Neuronal stem cell (in vitro differentiated cells): ENCODE data around the gene SHOX.

Source experiments
- DNase-seq: peaks from one replicate; pipeline ENCODE4 v3.0.0-alpha.2; 2013; ENCODE audit warnings: low spot score
- H2AFZ ChIP-seq: one replicate; pipeline ENCODE4 v1.6.1; 2013; ENCODE audit warnings: mild to moderate bottlenecking, low read length, inconsistent platforms
- H2AK5ac ChIP-seq: 2 replicates; pipeline ENCODE4 v1.6.1; 2013; ENCODE audit warnings: low read depth, mild to moderate bottlenecking, inconsistent platforms, low read length, moderate library complexity, mixed read lengths
- H2BK120ac ChIP-seq: 2 replicates; pipeline ENCODE4 v1.6.1; 2013; ENCODE audit warnings: low read depth, mild to moderate bottlenecking, inconsistent platforms, low read length, moderate library complexity, mixed read lengths
- H2BK12ac ChIP-seq: one replicate; pipeline ENCODE4 v1.6.1; 2013; ENCODE audit warnings: low read length, inconsistent platforms
- H2BK15ac ChIP-seq: 2 replicates; pipeline ENCODE4 v1.6.1; 2013; ENCODE audit warnings: mild to moderate bottlenecking, low read length, inconsistent platforms, mixed read lengths
- H2BK5ac ChIP-seq: one replicate; pipeline ENCODE4 v1.6.1; 2013; ENCODE audit warnings: inconsistent platforms, mild to moderate bottlenecking, low read length, moderate library complexity
- H3K14ac ChIP-seq: one replicate; pipeline ENCODE4 v1.6.1; 2013; ENCODE audit warnings: low read length, inconsistent platforms
- H3K18ac ChIP-seq: 2 replicates; pipeline ENCODE4 v1.6.1; 2013; ENCODE audit warnings: low read length, inconsistent platforms
- H3K23ac ChIP-seq: 2 replicates; pipeline ENCODE4 v1.6.1; 2013; ENCODE audit warnings: low read depth, mild to moderate bottlenecking, mixed read lengths, low read length, inconsistent platforms; ENCODE audit not compliant: poor library complexity
- H3K27ac ChIP-seq: replicated peaks from 3 replicates; pipeline ENCODE4 v1.5.1; 2013; ENCODE audit warnings: low read length, inconsistent platforms
- H3K27me3 ChIP-seq, 3 experiments: 2 replicates each; pipeline ENCODE4 v1.6.1; 2013; ENCODE audit warnings: low read length in 3 of 3, mild to moderate bottlenecking in 2 of 3, inconsistent platforms in 1 of 3, low read depth in 1 of 3, mixed read lengths in 1 of 3, moderate library complexity in 1 of 3; ENCODE audit not compliant: control insufficient read depth in 3 of 3, insufficient read depth in 3 of 3
- H3K36me3 ChIP-seq, 2 donors: replicated peaks in 1 of 2; 2 replicates each; pipeline ENCODE4 v1.6.1; 2013; ENCODE audit warnings: low read length in 2 of 2; ENCODE audit not compliant: control insufficient read depth in 2 of 2, insufficient read depth in 2 of 2
- H3K4ac ChIP-seq: 2 replicates; pipeline ENCODE4 v1.6.1; 2013; ENCODE audit warnings: inconsistent platforms, mild to moderate bottlenecking, low read length, moderate library complexity
- H3K4me1 ChIP-seq, 2 donors: 1 replicate in 1 of 2; 2 replicates in 1 of 2; pipeline ENCODE4 v1.6.1; 2013; ENCODE audit warnings: low read length in 2 of 2, low read depth in 1 of 2; ENCODE audit not compliant: control insufficient read depth in 2 of 2, insufficient read depth in 1 of 2
- H3K4me2 ChIP-seq: one replicate; pipeline ENCODE4 v1.6.1; 2013; ENCODE audit warnings: mild to moderate bottlenecking, low read length, inconsistent platforms; ENCODE audit not compliant: insufficient read depth, poor library complexity, severe bottlenecking
- H3K4me3 ChIP-seq, 2 donors: 2 replicates each; pipeline ENCODE4 v1.5.1; 2013; ENCODE audit warnings: low read length in 2 of 2, mild to moderate bottlenecking in 2 of 2, inconsistent platforms in 1 of 2, moderate library complexity in 1 of 2
- H3K79me1 ChIP-seq: one replicate; pipeline ENCODE4 v1.6.1; 2013; ENCODE audit warnings: low read depth, mild to moderate bottlenecking, inconsistent platforms, low read length, moderate library complexity
- H3K9ac ChIP-seq: one replicate; pipeline ENCODE4 v1.6.1; 2013; ENCODE audit warnings: mild to moderate bottlenecking, low read depth, low read length, inconsistent platforms; ENCODE audit not compliant: poor library complexity
- H3K9me3 ChIP-seq, 2 donors: replicated peaks in 1 of 2; 2 replicates each; pipeline versions ENCODE3 to v1.6.1; 2013; ENCODE audit warnings: low read length in 2 of 2, mild to moderate bottlenecking in 2 of 2, inconsistent platforms in 1 of 2, low read depth in 1 of 2, mixed read lengths in 1 of 2, moderate library complexity in 1 of 2; ENCODE audit not compliant: control insufficient read depth in 2 of 2, insufficient read depth in 1 of 2
- H4K8ac ChIP-seq: one replicate; pipeline ENCODE4 v1.6.1; 2013; ENCODE audit warnings: low read depth, mild to moderate bottlenecking, inconsistent platforms, low read length, moderate library complexity
- H4K91ac ChIP-seq: one replicate; pipeline ENCODE4 v1.6.1; 2013; ENCODE audit warnings: low read length, low read depth, mild to moderate bottlenecking, inconsistent platforms; ENCODE audit not compliant: poor library complexity
- WGBS, 2 donors: extraction: QIAGEN DNeasy Blood & Tissue Kit; methylation state at CpG; one replicate each; pipeline ENCODE4 v1.1.7; 2013; ENCODE audit warnings: missing lambda C conversion rate in 2 of 2, mixed read lengths in 1 of 2; ENCODE audit not compliant: insufficient read length in 2 of 2, insufficient replicate concordance in 1 of 2; ENCODE audit errors: extremely low coverage in 2 of 2; 5-methylcytosine and 5-hydroxymethylcytosine counted together

Gene SHOX

GRCh38 chrX:675279-675954 is 44.8 kb downstream of the SHOX start:
- no peaks in the 10 kb centered on the region for H3K36me3 ChIP-seq
- WGBS, 2 donors = 78% methylated on average over 1 of the region's 7 CpGs; no CpG with 5 or more reads in 1 of the 2 donors
- peak overlapping the region; percentile 5 for H3K18ac ChIP-seq
- H3K27ac ChIP-seq = peak overlapping the region; percentile 64
- H2AK5ac ChIP-seq = no peak overlapping the region
- H4K91ac ChIP-seq = no peak overlapping the region
- no peak overlapping the region for H2BK15ac ChIP-seq
- no peak overlapping the region for H3K14ac ChIP-seq
- H2BK120ac ChIP-seq = no peak overlapping the region
- H3K4me1 ChIP-seq = peaks cover 0 to 15% of the 10 kb centered on the region in 2 donors
- H3K79me1 ChIP-seq = no peaks in the 10 kb centered on the region
- no peak overlapping the region for H2BK5ac ChIP-seq
- peak; percentile 30 for DNase-seq
- H4K8ac ChIP-seq = no peak overlapping the region
- no peak overlapping the region for H3K4ac ChIP-seq
- no peaks in the 10 kb centered on the region for H3K27me3 ChIP-seq
- H2AFZ ChIP-seq = peak overlapping the region; percentile 72
- peak overlapping the region; percentile 43 for H3K4me2 ChIP-seq
- peaks cover 0 to 9% of the 10 kb centered on the region in 2 donors for H3K9me3 ChIP-seq
- H3K23ac ChIP-seq = no peak overlapping the region
- no peak overlapping the region for H2BK12ac ChIP-seq
- H3K9ac ChIP-seq = no peak overlapping the region
- no peak overlapping the region for H3K4me3 ChIP-seq

DNA sequence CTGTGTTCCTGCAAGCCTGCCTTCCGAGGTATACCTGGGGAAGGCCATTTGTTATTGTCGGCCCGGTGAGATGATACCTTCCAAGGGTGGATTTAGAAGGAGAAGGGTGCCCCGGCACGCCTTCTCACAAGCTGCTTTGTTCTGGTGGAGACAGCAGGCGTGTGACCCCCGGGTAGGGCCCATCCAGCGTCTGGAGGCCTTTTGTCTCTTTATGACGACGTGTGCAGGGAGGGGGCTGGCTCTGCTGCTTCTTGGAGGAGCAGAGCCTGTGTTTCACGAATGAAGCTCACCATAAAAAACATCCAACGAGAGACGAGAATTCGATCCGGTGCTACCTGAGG is 45.3 kb downstream of the SHOX start:
- Histone ChIP-seq H3K4me3 (no peak overlapping the region), H3K4me1 (peaks cover 0 to 15% of the 10 kb centered on the region in 2 donors), H2BK120ac (no peak overlapping the region), H3K9me3 (peaks cover 0 to 9% of the 10 kb centered on the region in 2 donors), H2AFZ (peak overlapping the region; percentile 72), H3K4ac (no peak overlapping the region), H2BK15ac (no peak overlapping the region), H3K79me1 (no peaks in the 10 kb centered on the region), H4K91ac (no peak overlapping the region), H3K9ac (no peak overlapping the region), H2BK5ac (no peak overlapping the region), H2AK5ac (no peak overlapping the region), H3K27ac (peak overlapping the region; percentile 64), H3K4me2 (no peak overlapping the region), H3K36me3 (no peaks in the 10 kb centered on the region), H2BK12ac (no peak overlapping the region), H3K18ac (peak overlapping the region; percentile 5), H3K27me3 (no peaks in the 10 kb centered on the region), H4K8ac (no peak overlapping the region), H3K23ac (no peak overlapping the region), H3K14ac (no peak overlapping the region)
- peak; percentile 17 for DNase-seq
- WGBS, 2 donors = no CpG with 5 or more reads among the region's 15 CpGs

DNA sequence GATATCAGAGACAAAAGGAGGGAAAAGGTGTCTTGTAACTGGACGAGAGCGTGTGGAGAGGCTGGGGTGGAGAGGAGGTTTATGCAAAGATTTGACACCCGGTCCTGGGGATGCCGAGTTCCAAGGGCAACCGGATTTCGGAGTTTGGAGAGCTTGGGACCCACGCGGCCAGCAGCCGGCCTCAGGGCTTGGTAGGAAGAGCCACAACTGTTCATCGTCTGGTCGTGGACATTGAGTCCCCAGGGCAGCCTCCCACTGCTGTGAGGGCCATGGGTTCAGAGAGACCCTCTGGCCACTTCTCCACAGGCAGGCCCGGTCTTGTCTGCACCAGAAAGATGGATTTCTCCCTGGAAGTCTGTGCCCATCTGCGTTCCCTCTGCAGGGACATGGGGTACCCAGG is 46.8 kb downstream of the SHOX start:
- Histone ChIP-seq H2BK120ac (no peak overlapping the region), H3K9ac (no peak overlapping the region), H2BK15ac (peak overlapping the region; percentile 38), H3K4me3 (no peak overlapping the region), H3K4me2 (no peak overlapping the region), H3K18ac (peak overlapping the region; percentile 59), H4K8ac (no peak overlapping the region), H3K4me1 (peaks cover 0 to 15% of the 10 kb centered on the region in 2 donors), H2BK5ac (no peak overlapping the region), H4K91ac (no peak overlapping the region), H2AFZ (no peak overlapping the region), H2AK5ac (peak overlapping the region; percentile 63), H3K79me1 (no peaks in the 10 kb centered on the region), H3K36me3 (no peaks in the 10 kb centered on the region), H3K9me3 (peaks cover 0 to 9% of the 10 kb centered on the region in 2 donors), H3K23ac (no peak overlapping the region), H3K4ac (no peak overlapping the region), H3K27ac (no peak overlapping the region), H2BK12ac (no peak overlapping the region), H3K27me3 (no peaks in the 10 kb centered on the region), H3K14ac (no peak overlapping the region)
- DNase-seq = no peak
- no CpG with 5 or more reads among the region's 13 CpGs for WGBS, 2 donors

DNA sequence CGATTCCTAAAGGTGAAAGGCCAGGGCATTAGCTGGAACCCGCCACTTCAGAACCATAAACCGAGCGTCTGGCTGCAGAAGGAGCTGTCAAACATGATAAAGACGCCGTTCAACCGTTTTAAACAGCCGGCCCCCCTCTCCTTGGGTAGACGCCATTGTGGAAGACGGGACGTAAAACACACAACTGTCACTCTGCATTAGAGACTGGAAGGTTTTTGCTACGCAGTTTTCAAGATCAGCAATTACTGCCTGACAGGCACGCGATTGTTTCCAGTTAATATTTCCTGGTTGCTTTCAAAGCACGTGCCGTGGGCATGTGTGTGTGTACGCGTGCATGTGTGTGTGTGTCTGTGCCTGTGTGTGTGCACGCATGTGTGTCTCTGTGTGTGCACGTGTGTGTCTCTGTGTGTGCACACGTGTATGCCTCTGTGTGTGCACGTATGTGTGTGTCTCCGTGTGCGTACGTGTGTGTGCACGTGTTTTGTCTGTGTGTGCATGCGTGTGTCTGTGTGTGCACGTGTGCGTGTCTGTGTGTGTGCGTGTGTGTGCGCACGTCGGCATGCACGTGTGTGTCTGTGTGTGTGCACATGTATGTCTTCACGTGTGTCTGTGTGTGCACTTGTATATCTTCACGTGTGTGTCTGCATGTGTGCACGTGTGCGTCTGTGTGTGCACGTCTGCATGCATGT is 48.8 kb downstream of the SHOX start:
- no peak overlapping the region for H2BK120ac ChIP-seq
- no peaks in the 10 kb centered on the region for H3K27me3 ChIP-seq
- no peak overlapping the region for H3K4me2 ChIP-seq
- no CpG with 5 or more reads among the region's 39 CpGs for WGBS, 2 donors
- H3K79me1 ChIP-seq = no peaks in the 10 kb centered on the region
- DNase-seq = peak; percentile 26
- H3K18ac ChIP-seq = peak overlapping the region; percentile 86
- H3K9ac ChIP-seq = peak overlapping the region; percentile 79
- peak overlapping the region; percentile 14 for H3K27ac ChIP-seq
- peak overlapping the region; percentile 27 for H2BK5ac ChIP-seq
- no peaks in the 10 kb centered on the region for H3K36me3 ChIP-seq
- H3K23ac ChIP-seq = peak overlapping the region; percentile 97
- peaks cover 0 to 18% of the 10 kb centered on the region in 2 donors for H3K4me1 ChIP-seq
- H2AK5ac ChIP-seq = no peak overlapping the region
- peaks cover 0 to 9% of the 10 kb centered on the region in 2 donors for H3K9me3 ChIP-seq
- H3K4me3 ChIP-seq = peak overlapping the region in 1 of 2 donors; percentile 38
- H2AFZ ChIP-seq = peak overlapping the region; percentile 38
- no peak overlapping the region for H4K91ac ChIP-seq
- H3K14ac ChIP-seq = peak overlapping the region; percentile 89
- H4K8ac ChIP-seq = peak overlapping the region; percentile 75
- peak overlapping the region; percentile 33 for H2BK15ac ChIP-seq
- peak overlapping the region; percentile 67 for H2BK12ac ChIP-seq
- peak overlapping the region; percentile 24 for H3K4ac ChIP-seq
